GM18508 (cell line): ENCODE data around the gene KAZN.

ENCODE experiments used
- ATAC-seq: cut with Tn5 transposase; IDR thresholded peaks from one replicate; pipeline ENCODE4 v1.9.1; 2021; ENCODE audit warnings: moderate number of reproducible peaks; ENCODE audit not compliant: insufficient read depth, unreplicated experiment

Gene KAZN

DNA sequence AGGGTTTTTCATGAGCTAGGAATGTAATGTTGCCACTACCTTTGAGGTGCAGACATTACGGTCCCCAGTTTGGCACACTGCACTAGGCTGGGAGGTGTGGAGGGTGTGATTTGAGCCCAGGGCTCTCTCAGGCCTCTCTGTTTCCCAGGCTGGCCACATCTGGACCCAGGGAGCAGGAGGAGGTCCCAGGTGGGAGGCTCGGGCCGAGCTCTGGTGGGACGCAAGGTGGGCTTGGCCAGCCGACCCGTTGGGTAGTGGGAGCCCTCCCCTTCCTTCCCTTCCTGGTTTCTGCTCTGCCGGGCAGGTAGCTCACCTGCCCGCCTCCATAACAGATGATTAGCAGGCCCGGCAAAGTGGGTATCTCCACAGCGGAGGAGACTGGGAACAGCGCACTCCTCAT is 408.9 kb downstream of the KAZN start:
- ATAC-seq = no peak

DNA sequence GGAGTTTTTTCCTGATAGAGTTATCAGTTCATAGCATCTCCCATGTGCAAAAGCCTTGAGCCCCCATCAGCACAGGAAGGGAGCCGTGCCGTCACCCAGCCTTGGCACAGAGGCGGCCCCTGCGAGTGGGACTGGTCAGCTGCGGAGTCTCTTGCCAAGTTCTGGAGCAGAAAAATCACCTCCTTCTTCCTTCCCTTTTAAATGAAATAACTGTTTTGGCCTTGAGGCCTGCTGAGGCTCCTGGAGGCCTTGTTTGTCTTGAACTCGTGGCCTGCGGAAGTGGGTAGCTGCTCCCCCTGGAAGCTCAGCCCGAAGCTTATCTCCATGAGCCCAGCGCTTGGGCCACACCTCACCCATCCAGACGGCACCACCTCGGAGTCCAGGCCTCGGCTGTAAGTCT is 409.4 kb downstream of the KAZN start:
- no peak for ATAC-seq

DNA sequence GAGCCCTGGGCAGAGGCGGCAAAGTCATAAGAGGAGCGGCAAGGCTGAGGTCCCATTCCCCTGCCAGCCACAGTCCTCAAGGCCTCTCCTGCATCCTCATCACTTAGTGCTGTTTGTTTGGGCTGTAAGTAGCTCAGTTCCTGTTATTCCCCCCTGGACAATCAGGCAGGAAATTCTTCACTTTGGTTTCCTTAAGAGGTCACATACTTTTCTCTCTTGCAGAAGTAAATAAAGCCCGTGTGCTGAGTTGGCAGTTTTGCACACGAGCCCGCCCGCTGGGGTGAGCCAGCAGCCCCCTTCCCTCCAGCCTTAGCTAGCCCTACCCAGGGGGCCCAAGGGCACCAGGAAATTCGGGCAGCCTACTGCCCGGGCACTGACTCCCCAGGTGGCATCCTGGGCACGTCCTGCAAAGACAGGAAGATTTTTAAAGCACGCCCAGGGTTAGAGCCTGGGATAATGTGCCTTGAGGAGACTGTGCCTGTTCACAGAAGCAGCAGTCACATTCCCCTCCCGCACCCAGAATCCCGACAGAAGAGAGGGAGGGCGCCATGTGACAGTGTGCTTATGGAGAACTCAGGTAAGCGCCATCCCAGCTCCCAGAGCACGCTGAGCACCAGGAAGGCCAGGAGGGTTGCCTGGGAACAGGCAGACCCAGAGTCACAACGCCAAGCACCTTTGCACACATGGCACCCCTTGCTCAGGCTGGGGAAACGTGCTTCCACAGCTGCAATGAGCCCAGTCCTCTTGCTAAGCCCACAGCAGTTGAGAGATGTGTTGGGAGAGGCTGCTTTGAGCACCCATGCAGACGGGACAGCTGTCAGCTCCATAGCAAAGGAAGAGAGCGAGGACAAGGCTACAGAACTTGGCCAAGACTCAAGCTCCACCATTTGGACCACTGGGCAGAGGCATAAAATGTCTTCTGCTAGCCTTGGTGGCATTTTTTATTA is 410.6 kb downstream of the KAZN start:
- no peak for ATAC-seq

DNA sequence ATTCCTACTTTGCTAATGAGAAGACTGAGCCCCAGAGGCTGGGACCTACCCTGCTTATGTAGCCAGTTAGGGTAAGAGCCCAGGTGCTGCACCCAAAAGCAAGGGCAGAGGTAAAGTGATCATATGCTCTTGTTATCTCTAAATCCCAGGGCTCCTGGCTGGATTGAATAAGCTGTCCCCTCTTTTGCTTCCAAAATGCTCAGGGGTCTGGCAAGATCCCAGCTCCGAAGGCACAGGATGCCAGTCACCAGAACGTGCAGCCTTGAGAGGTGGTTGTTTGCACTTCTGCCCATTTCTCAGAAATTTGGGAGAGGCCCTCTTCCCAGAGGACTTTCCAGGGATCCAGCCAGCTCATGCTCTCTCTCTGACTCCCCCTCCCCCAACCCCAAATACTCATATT is 412.7 kb downstream of the KAZN start:
- ATAC-seq = no peak

DNA sequence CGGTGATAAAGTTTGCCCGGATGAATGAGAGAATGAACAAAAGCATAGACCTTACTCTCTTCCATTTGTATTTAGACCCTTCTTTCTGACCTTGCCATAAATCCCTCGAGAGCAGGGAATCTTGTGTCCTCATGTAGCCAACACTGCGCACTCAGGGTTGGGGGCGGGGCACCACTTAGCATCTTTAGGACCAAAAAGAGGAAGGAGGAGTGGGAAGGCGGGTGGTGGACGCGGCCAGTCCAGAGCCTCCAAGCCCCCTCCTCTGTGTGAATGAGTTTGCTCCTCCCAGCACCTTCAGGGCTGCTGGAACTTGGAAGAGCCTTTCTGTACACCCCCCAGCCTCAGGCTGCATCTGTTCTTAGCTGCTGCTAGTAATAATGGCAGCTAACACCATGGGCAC is 413.2 kb downstream of the KAZN start:
- ATAC-seq = no peak

DNA sequence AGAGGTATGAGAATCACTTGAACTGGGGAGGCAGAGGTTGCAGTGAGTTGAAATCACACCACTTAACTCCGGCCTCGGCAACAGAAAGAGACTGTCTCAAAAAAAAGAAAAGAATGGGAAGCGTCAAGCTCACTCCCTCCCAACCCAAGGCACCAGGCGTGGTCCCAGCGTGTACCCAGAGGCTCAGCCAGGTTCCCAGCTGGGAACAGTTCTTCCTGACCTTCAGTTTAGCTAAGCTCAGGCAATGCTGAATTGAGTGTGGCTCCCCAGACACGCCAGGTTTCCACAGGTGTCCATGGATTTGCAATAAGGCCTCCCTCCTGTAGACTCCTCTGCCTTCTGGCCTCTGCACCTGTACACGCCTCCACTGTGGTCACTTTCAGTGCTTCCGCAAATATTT is 414.3 kb downstream of the KAZN start:
- no peak for ATAC-seq

DNA sequence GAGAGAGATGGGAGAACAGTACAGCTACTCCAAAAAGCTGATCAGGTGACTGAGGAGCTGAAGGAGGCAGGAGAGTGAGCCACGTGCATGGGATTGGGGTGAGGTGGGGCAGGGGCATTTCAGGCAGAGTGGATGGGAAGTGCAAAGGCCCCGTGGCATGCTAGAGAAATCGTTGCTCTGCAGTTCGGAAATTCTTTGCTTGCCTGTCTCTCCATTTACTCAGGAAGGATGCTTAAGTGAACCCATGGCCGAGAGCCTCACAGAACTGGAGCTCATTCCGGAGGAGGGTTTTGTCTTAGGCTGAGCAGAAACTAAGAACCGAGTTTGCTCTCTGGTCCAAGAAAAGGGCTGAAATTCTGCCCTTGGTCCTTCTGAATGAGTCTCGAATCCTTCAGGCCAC is 415.3 kb downstream of the KAZN start:
- no peak for ATAC-seq

DNA sequence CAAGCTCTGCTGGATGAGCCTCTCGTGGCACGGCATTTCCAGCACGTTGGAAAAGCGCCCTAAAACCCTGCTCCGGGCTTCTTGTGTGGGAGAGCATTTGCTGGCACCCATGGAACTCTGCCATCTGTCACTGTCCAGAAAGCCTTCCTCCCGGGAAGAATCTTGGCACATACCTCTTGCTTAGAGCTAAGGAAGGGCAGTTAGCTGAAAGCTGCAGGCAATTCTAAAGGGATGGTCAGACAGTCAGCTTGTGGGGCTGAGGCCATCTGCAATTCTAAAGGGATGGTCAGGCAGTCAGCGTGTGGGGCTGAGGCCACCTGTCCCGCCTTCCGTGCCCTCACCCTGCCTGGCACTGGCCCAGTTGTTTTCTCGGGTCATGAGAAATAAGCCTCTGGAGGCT is 416.0 kb downstream of the KAZN start:
- no peak for ATAC-seq

DNA sequence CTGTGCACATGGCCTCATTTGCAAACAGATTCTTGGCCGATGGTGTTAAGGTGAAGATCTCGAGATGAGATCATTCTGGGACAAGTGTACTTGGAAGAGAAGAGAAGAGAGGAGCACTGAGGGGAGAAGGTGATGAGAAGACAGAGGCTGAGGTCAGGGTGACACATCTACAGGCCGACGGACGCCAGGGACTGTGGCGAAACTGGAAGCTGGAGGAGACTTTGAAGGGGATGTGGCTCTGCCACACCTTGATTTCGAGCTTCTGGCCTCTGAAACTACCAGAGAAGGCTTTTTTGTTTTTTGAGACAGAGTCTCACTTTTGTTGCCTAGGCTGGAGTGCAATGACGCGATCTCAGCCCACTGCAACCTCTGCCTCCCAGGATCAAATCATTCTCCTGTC is 417.5 kb downstream of the KAZN start:
- ATAC-seq = no peak

DNA sequence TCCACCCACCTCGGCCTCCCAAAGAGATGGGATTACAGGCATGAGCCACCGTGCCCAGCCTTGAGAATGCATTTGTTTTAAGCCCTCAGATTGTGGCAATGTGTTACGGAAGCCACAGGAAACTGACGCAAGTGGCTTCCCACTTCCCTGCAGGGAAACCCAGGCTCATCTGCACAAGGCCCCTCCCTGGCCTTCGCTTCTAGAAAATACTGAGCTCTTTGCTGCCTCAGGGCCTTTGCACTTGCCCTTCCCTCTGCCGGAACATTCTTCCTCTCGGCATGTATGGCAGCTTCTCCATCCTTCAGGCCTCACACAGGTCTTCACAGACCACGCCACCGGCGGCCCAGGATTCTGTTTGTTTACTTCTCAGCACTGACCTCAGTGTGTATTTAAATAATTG is 418.0 kb downstream of the KAZN start:
- ATAC-seq = no peak

DNA sequence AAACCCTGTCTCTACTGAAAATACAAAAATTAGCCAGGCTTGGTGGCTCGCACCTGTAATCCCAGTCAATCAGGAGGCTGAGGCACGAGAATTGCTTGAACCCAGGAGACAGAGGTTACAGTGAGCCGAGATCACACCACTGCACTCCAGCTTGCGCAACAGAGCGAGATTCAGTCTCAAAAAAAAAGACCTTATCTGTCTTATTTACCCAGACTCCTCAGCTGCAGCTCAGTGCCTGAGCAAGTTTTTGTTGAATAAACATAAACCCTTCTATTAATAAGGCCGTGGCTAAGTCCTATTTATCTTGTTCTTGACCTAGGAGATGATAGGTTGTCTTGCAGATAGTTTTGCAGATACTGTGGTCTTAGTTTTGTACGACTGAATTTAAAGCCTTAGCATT is 418.6 kb downstream of the KAZN start:
- ATAC-seq = no peak

DNA sequence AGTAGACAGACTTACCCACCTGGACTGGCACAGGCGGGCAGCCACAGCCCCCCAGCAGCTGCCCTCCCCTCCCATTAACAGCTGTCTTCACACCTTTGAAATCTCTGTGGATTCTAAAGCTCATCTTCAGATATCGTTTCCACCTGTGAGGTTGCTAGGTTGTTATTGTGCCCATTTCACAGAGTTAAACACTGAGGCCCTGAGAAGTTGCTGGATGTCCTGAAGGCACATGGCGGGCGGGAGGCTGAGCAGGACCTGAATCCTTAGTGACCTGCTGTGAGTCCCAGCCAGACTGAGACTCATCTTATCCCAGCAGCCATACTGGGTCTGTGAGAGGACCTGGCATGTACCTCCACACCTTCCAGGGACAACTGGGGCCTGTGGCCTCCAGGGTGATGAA is 420.3 kb downstream of the KAZN start:
- no peak for ATAC-seq

DNA sequence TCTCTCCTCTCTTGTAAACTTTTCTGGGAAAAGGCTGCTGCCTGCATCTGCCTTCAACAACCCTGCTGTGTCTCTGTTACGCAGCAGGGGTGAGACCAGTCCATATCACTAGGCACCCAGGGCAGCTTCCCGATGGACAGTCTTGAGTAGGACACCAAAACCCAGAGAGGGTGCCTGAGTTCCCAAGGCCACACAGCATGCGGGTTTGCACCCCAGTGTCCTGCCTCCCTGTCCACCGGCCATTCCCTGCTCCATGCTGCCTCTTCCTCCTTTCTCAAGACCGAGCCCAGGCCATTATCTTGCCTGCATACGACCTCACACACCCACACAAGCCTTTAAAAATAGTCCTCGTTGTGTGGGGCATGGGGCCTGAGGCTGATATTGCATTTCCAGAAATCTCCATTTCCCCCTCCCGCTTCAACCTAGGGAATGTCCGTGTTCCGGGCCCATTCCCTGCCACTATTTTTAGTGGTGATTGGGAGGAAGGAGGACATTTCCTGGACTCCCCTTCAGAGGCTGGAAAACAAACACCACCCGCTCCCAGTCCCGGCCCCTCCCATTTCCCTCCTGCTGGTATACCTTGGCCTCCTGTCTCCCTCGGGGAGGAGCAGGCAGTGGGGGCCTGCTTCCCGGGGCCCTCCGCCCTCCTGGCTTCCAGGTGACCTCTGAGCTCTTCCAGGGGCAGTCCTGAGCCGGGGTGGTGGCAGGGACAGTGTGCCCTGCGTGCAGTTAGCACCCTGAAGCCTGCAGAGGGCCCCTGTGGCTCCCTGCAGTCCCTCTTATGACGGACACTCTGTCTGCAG is 422.7 kb downstream of the KAZN start:
- no peak for ATAC-seq

DNA sequence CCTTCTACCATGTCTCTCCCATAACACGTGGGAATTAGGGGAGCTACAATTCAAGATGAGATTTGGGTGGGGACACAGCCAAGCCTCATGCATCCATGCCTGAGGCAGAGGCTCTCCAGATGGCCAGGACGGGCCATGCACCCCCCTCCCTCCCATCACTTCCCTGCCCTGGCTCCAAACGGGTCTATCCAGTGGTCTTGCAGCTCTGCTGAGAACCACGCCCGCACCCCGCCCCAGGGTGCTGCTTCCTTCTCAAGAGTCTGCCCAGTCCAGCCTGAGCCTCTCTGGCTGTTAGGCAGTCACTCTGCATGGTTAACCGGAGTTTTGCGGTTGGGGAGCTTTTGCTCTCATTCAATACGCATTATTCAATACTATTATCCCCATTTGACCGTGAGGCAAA is 423.6 kb downstream of the KAZN start:
- no peak for ATAC-seq

DNA sequence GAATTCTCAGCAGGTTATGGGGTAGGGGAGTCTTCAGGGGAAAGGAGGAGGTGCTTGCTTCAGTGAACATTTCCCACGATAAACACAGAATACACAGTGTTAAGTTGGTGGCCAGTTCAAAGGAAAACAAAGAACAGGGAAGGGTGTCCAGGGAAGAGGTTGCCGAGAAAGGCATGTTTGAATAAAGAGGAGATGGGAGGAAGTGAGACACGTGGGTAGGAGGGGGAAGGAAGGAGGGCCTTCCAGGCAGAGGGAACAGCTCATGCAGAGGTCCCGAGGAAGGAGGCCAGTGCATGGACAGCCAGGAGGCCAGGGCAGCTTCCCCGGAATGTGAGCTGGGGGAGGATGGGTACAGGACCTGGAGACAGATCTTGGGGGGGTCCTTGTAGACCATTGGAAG is 424.7 kb downstream of the KAZN start:
- no peak for ATAC-seq

DNA sequence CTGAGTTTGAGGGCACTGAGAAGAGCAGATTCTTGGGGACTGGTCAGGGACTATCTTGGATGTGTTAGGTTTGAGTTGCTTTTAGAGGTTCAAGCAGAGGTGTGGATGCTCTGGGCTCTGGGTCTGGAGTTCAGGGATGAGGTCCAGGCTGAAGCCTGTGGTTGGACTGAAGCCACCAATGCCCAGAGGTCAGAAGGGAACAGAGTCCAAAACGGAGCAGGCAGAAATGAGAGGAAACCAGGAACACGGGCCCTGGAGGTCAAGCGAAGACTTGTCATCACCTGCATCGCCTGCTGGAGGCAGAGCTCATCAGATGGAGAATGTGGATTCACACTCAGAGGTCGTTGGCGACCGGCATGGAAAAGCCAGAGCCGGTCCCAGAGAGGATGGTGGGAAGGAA is 425.5 kb downstream of the KAZN start:
- no peak for ATAC-seq

DNA sequence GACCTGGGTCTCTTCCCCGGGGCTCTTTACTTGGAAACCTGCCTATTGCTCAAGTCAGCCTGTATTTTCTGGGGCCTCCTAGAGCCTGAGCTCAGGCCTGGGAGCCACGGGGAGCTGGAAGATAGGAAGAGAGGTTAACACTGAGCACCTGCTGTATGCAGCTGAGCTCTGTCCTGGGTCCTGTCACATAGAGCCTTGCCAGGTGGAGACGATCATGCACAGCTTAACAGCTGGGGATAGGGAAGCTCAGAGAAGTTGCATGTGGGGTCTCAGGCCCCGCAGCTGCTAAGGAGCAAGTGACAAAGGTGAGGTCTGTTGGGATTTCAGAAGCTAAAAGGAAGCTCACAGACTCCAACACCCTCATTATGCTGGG is 427.6 kb downstream of the KAZN start:
- no peak for ATAC-seq

DNA sequence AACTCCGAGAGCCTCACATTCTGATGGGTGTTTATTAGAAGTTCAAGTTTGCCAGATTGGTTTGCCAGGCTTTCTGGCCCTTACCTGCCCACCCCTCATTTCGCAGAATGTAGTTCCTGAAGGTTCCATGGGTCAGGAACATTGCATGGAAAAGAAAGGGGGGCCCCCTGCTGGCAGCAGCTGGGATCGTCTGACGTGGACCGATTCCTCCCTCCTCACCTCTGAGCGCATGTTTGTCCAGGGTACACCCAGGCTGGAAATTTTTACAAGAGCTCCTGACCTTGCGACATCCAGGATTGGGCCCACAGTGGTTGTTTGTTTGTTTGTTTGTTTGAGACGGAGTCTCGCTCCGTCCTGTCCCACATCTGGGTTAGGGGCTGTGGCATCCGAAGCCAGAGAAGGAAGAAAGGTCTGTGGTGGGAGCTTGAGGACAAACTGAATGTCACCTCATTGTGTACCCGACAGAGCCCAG is 429.1 kb downstream of the KAZN start:
- ATAC-seq = no peak

DNA sequence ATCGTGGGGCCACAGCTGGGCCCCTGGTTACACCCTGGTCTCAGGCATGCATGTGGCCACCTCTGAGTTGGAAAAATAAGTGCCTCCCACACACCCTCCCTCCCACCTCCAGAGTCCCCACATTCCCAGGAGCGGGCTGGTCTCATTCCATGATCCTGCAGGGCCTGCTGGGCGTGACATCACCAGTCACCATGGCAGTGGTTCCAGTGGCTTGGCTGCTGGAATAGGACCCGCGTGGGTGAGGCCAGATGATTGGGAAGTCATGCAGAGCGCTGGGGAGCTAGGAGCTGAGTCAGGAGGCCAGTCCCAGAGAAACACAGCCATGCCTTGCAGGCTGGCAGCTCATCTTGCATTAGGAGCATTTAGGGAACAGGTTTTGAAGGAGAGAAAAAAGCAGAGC is 429.6 kb downstream of the KAZN start:
- no peak for ATAC-seq

DNA sequence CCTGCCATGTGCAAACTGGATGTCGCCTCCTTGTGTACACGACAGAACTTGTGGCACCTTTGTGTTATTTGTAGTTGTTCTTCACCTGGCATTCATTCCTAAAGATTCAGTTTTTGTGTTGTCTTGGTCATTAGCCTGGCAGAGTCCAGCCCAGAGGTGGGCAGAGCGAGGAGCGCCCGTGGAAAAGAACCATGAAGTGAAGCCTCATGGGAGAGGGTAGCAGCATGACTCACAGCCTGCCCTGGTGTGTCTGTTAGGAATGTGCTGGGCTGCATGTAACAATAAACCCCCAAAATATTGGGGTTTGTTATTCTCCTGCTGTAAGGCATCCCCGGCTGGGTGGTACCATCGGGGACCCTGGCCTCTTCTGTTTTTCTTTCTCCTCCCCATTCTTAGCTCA is 430.1 kb downstream of the KAZN start:
- ATAC-seq = no peak

DNA sequence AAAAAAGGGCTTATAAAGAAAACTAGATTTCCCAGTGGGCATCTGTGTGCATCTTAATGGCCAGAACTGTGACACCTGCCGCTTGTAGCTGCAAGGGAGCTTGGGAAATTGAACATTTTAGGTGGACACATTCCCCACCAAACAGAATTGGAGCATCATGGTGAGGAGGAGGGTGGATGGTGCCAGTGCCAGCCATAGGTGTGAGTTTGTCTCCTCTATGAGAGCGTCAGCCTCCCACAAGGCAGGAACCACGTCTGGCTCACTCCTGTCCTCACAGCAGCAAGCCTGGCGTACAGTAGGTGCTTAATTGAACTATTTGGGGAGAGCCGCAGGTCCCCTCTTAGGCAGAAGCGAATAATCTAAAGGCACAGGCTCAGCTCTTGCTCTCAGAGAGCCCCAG is 430.6 kb downstream of the KAZN start:
- no peak for ATAC-seq

DNA sequence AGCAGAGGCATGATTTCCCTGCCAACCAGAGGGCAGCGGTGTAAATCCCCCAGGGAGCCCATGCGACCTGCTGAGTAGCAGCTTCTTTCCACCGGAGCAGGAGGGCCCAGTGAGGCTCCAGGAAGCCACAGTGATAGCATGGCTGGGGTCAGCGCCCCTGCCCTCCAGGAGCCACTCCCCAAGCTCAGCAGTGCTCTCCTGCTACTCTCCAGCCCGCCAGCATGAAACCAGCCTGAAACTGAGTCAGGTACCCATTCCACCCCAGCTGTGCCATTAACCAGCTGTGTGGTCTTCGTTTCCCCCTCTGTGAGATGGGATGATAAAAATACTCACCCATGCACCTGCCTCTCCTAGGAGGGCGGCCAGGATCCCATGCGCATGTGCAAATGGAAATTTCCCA is 431.3 kb downstream of the KAZN start:
- ATAC-seq = no peak
